ENCODE results near the gene LRRC8B. TPM values are rescaled to one million over a fixed set of nuclear protein-coding genes. Genes with fewer than 3 reads are reported as not detected.

LRRC8B gene
- 10 to 100 TPM; 38.9 to 41.5 TPM for total RNA-seq

DNA sequence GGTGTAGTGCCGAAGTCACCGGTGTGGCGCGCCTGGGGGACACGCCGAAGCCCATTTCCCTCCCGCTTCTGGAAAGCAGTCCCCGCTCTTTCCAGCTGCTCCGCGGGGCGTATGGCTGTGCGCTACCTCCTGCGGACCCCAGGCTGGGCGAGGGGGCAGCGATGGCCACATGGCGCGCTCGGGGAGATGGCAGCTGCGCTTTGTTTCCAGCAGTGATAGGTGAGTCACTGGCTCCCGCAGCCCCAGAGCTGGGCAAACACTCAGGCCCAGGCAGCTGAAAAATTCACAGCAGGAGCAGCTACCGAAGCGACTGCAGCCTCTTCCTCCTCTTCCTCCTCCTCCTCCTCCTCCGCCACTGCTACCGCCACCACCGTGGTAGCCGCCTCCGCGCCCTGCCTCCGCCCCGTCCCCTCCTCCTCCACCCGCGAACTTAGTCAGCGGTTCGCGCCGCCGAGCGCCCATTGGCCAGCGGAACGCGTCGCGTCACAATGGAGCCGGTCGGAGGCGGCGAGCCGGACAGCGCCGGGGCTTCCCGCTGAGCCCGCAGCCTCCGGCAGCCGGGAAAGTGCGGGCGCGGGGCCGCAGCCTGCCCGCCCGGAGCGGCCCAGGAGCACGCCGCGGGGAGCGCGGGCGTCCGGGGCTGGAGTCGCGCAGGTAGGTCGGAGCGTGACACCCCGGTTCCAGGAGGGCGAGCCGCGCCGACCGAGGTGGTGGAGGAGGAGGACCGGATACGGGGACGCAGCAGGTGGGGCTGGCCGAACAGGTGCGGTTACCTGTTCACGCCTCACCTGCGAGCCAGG, at the start of gene LRRC8B:
Gene LRRC8B, plus strand, starts transcription at position 461 of the 800 bp plus-strand sequence. CDS start 57,822 bp downstream, outside the sequence.
- peaks cover 24% of the 10 kb centered on the region for H3K4me1 Mint-ChIP-seq
- peaks cover 6% of the 10 kb centered on the region for H3K9me3 Mint-ChIP-seq (ENCODE audit: low read depth)
- H3K4me3 Mint-ChIP-seq: no peak within 1 kb of the TSS
- ChIA-PET CTCF (interaction anchor here (0.7 to 1.0 kb wide), 4 partner anchors 12 to 78 kb away, joined by 3 to 4 read pairs (median 3); no protein-coding TSS in a partner anchor), POLR2A (interaction anchor here (0.5 to 2.7 kb wide), 7 partner anchors 12 to 308 kb away, joined by 3 to 10 read pairs (median 4); no protein-coding TSS in a partner anchor)
- no peak within 1 kb of the TSS for H3K27ac Mint-ChIP-seq
- DNase-seq (peak; percentile 94), ATAC-seq (peak; percentile 71)
- H3K36me3 Mint-ChIP-seq (ENCODE audit: low read depth): peaks cover 12% of the 10 kb centered on the region
- intact Hi-C loops (cut with DNase I, micrococcal nuclease): loop anchor here (1.0 to 5.0 kb wide), 16 partner anchors 21 to 532 kb away; partner anchors contain the start of genes ZNF326 (in 2 of the 2), GBP5 (in 1 of the 2), KYAT3 (in 1 of the 2) and RBMXL1 (in 1 of the 2)
- no peaks in the 10 kb centered on the region for H3K27me3 Mint-ChIP-seq

DNA sequence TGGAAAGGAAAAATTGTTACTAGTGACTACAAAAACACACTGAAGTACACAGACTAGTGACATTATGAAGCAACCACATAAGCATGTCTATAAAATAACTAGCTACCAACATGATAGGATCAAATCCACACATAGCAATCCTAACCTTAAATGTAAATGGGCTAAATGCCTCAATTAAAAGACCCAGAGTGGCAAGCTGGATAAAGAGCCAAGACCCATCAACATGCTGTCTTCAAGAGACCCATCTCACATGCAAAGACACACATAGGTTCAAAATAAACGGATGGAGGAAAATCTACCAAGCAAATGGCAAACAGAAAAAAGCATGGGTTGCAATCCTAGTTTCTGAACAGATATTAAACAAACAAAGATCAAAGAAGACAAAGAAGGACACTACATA, 49.4 kb upstream of the LRRC8B start:
- Mint-ChIP-seq H3K9me3 (ENCODE audit: low read depth) (peaks cover 9% of the 10 kb centered on the region), H3K4me3 (no peak overlapping the region), H3K36me3 (ENCODE audit: low read depth) (peaks cover 4% of the 10 kb centered on the region), H3K27ac (no peak overlapping the region), H3K4me1 (peaks cover 2% of the 10 kb centered on the region), H3K27me3 (peaks cover 2% of the 10 kb centered on the region)
- POLR2A ChIA-PET: no interaction called here
- DNase-seq (no peak), ATAC-seq (no peak)
- CTCF ChIA-PET: interaction anchor here (0.9 to 1.5 kb wide), 4 partner anchors 9 to 491 kb away, joined by 3 to 9 read pairs (median 4); no protein-coding TSS in a partner anchor
- intact Hi-C loops (cut with DNase I, micrococcal nuclease): no loop called here

DNA sequence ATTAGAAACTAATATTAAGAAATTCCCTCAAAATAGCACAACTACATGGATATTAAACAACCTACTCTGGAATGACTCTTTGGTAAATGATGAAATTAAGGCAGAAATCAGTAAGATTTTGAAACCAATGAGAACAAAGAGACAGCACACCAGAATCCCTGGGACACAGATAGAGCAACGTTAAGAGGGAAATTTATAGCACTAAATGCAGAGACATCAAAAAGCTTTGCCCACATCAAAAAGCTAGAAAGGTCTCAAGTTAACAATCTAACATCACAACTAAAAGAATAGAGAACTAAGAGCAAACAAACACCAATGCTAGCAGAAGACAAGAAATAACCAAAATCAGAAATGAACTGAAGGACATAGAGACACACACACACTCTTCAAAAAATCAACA, 48.6 kb upstream of the LRRC8B start:
- peaks cover 9% of the 10 kb centered on the region for H3K9me3 Mint-ChIP-seq (ENCODE audit: low read depth)
- no peak for ATAC-seq
- no peak for DNase-seq
- H3K4me1 Mint-ChIP-seq: peaks cover 2% of the 10 kb centered on the region
- POLR2A ChIA-PET: no interaction called here
- H3K4me3 Mint-ChIP-seq: no peak overlapping the region
- CTCF ChIA-PET: no interaction called here
- intact Hi-C loops (cut with DNase I, micrococcal nuclease): no loop called here
- peaks cover 4% of the 10 kb centered on the region for H3K36me3 Mint-ChIP-seq (ENCODE audit: low read depth)
- peaks cover 2% of the 10 kb centered on the region for H3K27me3 Mint-ChIP-seq
- no peak overlapping the region for H3K27ac Mint-ChIP-seq

DNA sequence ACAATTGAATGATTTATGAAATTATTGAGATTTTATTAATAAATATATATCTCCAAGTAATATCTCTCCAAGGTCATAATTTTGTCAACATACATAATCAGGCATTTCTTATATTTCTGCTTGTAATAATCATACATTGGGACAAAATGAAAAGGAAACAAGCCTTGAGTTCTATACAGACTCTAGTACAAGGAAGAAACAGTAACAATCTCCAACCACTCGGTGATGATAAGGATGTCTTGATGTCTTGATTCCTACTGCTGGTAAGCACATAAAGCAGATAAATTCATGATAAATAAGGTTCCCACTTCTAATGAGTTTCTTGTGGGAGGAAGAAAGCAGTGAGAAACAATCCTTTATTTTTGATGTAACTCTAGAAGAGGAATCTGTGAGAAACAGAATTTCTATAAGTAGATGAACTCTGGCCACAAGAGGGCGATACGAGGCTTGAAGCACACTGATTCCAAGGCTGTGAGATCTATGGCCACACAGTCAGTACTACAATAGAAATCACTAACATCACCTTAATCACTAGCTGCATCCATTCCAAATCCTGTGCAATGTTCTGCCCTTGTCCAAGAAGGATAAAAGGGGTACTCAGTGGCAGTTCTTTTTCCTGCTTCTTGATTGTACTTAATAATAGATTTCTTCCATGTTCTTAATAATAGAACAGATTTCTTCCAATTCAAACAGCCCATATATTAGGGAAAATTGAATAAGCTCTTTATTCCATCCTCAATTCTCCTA, 41.4 kb upstream of the LRRC8B start:
- CTCF ChIA-PET: interaction anchor here (0.5 to 5.7 kb wide), 47 partner anchors 9 to 381 kb away, joined by 3 to 45 read pairs (median 3); partner anchors contain the start of gene LRRC8C
- Mint-ChIP-seq H3K36me3 (ENCODE audit: low read depth) (no peaks in the 10 kb centered on the region), H3K4me1 (peaks cover 21% of the 10 kb centered on the region), H3K9me3 (ENCODE audit: low read depth) (peaks cover 3% of the 10 kb centered on the region), H3K4me3 (no peak overlapping the region), H3K27me3 (no peaks in the 10 kb centered on the region), H3K27ac (no peak overlapping the region)
- peak; percentile 86 for ATAC-seq
- POLR2A ChIA-PET: interaction anchor here (0.6 kb wide), 1 partner anchor 145 kb away, joined by 3 read pairs; no protein-coding TSS in a partner anchor
- DNase-seq: peak; percentile 91
- intact Hi-C loops (cut with DNase I, micrococcal nuclease): loop anchor here (1.0 to 5.0 kb wide), 11 partner anchors 34 to 504 kb away; partner anchors contain the start of gene LRRC8C (in 1 of the 2)

DNA sequence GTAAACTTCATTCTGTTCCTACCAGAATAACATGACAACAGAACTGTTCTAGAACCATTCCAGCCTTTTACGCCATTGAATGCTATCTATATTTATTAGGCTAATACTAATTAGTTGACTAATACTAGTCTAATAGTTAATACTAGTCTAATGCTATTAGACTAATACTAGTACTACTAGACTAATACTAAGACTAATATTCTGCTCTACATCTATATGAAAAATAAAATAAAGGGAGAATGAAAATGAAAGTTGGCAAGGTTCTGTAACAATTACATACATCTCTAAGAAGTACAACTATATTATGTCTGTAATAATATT, 40.9 kb upstream of the LRRC8B start:
- H3K4me1 Mint-ChIP-seq: peaks cover 27% of the 10 kb centered on the region
- no peak overlapping the region for H3K4me3 Mint-ChIP-seq
- H3K27me3 Mint-ChIP-seq: no peaks in the 10 kb centered on the region
- CTCF ChIA-PET: interaction anchor here (0.5 to 5.7 kb wide), 42 partner anchors 9 to 381 kb away, joined by 3 to 45 read pairs (median 4); partner anchors contain the start of gene LRRC8C
- DNase-seq: no peak
- POLR2A ChIA-PET: interaction anchor here (0.6 kb wide), 1 partner anchor 145 kb away, joined by 3 read pairs; no protein-coding TSS in a partner anchor
- no peak overlapping the region for H3K27ac Mint-ChIP-seq
- intact Hi-C loops (cut with DNase I, micrococcal nuclease): loop anchor here (1.0 to 5.0 kb wide), 11 partner anchors 34 to 504 kb away; partner anchors contain the start of gene LRRC8C (in 1 of the 2)
- no peaks in the 10 kb centered on the region for H3K36me3 Mint-ChIP-seq (ENCODE audit: low read depth)
- ATAC-seq: no peak
- peaks cover 3% of the 10 kb centered on the region for H3K9me3 Mint-ChIP-seq (ENCODE audit: low read depth)

DNA sequence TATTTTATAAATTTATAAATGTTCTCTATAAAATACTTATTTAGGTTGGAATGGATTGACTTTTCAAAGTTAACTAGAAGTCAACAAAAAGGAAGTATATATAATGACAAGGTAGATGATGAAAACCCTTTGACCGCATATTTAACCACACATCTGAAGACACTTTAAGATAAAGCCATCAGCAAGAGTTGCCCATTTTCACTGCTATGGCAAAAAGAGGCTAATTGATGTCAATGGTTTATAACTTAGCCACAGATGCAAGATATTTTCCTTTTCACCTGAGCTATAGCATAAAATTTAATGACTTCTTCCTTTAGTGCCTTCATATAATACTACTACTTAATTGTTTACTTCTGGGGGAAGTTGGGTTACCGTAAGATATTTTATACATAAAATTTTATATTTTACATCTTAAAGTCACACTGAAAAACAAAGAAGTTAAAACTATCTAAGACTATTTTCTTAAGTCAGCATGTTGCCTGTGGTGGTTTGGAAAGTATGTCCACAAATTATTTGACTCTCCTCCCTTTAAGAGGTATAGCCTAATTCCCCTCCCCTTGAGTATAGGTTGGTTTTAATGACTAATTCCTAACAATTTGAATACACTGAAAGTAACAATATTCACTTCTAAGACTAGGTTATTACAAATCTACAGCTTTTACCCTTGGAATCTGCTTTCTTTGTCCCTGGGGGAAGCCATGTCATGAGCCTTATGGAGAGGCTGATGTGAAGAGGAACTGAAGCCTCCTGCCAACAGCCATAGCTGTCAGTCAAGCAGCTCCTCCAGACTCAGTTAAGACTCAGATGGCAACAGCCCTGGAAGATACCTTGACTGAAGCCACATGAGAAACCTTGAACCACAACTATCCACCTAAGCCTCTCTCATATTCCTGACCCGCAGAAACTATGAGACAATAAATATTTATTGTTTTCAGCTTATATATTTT, 40.3 kb upstream of the LRRC8B start:
- CTCF ChIA-PET: interaction anchor here (0.6 to 5.7 kb wide), 45 partner anchors 10 to 526 kb away, joined by 3 to 45 read pairs (median 4); partner anchors contain the start of gene LRRC8C
- Mint-ChIP-seq H3K4me1 (peaks cover 31% of the 10 kb centered on the region), H3K9me3 (ENCODE audit: low read depth) (peaks cover 3% of the 10 kb centered on the region), H3K27ac (no peak overlapping the region), H3K36me3 (ENCODE audit: low read depth) (no peaks in the 10 kb centered on the region), H3K27me3 (no peaks in the 10 kb centered on the region), H3K4me3 (no peak overlapping the region)
- ATAC-seq (peak; percentile 40), DNase-seq (no peak)
- POLR2A ChIA-PET: no interaction called here
- intact Hi-C loops (cut with DNase I, micrococcal nuclease): loop anchor here in 1 of 2 experiments (5.0 kb wide), 2 partner anchors 33 to 128 kb away; no protein-coding TSS in a partner anchor

DNA sequence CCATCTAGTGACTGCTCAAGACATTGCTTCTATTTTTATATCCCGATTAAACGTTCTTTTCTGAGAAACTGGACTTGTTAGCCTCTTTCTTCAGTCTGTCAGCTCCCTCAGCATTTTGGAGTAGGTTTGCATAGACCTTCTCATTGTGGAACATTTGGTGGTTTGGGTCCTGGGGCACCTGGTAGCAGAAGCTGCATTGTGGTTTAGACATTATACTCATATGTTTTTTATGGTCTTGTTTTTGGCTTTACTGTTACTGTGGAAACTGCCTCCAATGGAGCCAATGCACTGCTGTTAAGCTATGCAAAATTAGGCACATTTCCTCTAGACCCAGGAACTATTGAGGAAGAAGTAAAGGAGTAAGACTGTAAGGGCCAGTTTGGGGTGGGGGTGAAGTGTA, 36.7 kb upstream of the LRRC8B start:
- DNase-seq (peak; percentile 53), ATAC-seq (peak; percentile 58)
- Mint-ChIP-seq H3K27ac (no peak overlapping the region), H3K4me1 (peaks cover 30% of the 10 kb centered on the region), H3K4me3 (no peak overlapping the region), H3K9me3 (ENCODE audit: low read depth) (peaks cover 5% of the 10 kb centered on the region), H3K36me3 (ENCODE audit: low read depth) (no peaks in the 10 kb centered on the region), H3K27me3 (no peaks in the 10 kb centered on the region)
- intact Hi-C loops (cut with DNase I, micrococcal nuclease): no loop called here
- ChIA-PET CTCF (interaction anchor here (0.6 to 1.5 kb wide), 5 partner anchors 124 to 289 kb away, joined by 3 to 7 read pairs (median 3); partner anchors contain the start of gene GBP4), POLR2A (no interaction called here)

DNA sequence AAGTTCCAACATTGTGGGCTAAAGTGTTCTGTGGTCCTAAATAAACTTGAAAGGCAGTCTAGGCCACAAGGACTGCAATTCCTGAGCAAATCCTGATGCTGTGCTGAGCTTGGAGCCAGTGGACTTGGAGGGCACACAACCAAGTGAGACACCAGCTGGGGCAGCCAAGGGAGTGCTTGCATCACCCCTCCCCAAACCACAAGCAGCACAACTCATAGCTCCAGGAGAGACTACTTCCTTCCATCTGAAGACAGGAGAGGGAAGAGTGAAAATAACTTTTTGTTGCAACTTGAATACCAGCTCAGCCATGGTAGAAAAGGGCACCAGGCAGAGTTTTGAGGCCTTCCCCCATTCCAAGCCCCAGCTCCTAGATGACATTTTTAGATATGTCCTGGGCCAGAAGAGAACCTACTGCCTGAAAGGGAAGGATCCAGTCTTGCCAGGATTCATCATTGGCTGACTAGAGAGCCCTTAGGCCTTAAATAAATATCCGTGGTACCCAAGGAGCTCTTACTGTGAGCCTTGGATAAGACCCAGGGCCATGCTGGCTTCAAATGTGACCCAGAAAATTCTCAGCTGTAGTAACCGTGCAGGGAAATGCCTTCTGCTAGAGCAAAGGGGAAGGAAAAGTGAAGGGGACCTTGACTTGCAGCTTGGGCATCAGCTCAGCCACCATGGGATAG, 35.4 kb upstream of the LRRC8B start:
- H3K4me1 Mint-ChIP-seq: peaks cover 21% of the 10 kb centered on the region
- POLR2A ChIA-PET: no interaction called here
- CTCF ChIA-PET: interaction anchor here (0.9 to 1.4 kb wide), 4 partner anchors 20 to 273 kb away, joined by 3 to 5 read pairs (median 3); no protein-coding TSS in a partner anchor
- intact Hi-C loops (cut with DNase I, micrococcal nuclease): no loop called here
- peak overlapping the region; percentile 49 for H3K27ac Mint-ChIP-seq
- H3K27me3 Mint-ChIP-seq: no peaks in the 10 kb centered on the region
- no peaks in the 10 kb centered on the region for H3K36me3 Mint-ChIP-seq (ENCODE audit: low read depth)
- peak; percentile 22 for DNase-seq
- peaks cover 8% of the 10 kb centered on the region for H3K9me3 Mint-ChIP-seq (ENCODE audit: low read depth)
- no peak for ATAC-seq
- no peak overlapping the region for H3K4me3 Mint-ChIP-seq

DNA sequence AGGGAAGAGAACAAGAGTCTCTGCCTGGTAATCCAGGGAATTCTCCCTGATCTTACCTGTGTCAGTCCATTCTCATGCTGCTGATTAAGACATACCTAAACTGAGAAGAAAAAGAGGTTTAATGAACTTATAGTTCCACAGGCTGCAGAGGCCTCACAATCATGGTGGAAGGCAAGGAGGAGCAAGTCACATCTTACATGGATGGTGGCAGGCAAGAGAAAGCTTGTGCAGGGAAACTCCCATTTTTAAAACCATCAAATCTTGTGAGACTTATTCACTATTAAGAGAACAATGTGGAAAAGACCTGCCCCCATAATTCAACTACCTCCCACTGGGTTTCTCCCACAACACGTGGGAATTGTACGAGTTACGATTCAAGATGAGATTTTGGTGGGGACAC, 34.2 kb upstream of the LRRC8B start:
- ATAC-seq: no peak
- Mint-ChIP-seq H3K4me3 (no peak overlapping the region), H3K27me3 (no peaks in the 10 kb centered on the region), H3K9me3 (ENCODE audit: low read depth) (peaks cover 8% of the 10 kb centered on the region), H3K4me1 (peaks cover 17% of the 10 kb centered on the region), H3K27ac (no peak overlapping the region), H3K36me3 (ENCODE audit: low read depth) (no peaks in the 10 kb centered on the region)
- CTCF ChIA-PET: interaction anchor here (1.2 kb wide), 1 partner anchor 21 kb away, joined by 5 read pairs; no protein-coding TSS in a partner anchor
- no peak for DNase-seq
- intact Hi-C loops (cut with DNase I, micrococcal nuclease): no loop called here
- POLR2A ChIA-PET: no interaction called here

DNA sequence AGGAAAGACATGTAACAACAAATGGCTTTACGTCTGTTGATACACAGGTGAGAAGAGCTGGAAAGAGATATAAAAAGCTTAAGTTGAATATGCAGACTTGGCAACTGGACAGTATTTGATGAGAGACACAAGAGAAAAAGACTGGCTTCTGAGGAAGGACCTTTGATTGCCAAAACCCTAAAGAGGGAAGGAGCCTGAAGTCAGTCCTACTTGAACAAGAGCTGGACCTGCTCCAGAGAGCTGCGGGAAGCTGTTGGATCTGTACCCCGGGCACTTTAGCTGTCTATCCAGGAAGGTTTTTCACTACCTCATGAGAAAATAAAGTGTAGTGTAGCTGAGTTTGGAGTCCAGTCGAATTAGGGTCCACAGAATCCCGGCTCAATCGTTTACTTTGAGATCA, 25.3 kb upstream of the LRRC8B start:
- intact Hi-C loops (cut with DNase I, micrococcal nuclease): no loop called here
- Mint-ChIP-seq H3K4me1 (no peaks in the 10 kb centered on the region), H3K4me3 (no peak overlapping the region), H3K27me3 (no peaks in the 10 kb centered on the region), H3K9me3 (ENCODE audit: low read depth) (no peaks in the 10 kb centered on the region), H3K27ac (no peak overlapping the region), H3K36me3 (ENCODE audit: low read depth) (no peaks in the 10 kb centered on the region)
- ChIA-PET CTCF (interaction anchor here (0.6 to 1.5 kb wide), 4 partner anchors 13 to 132 kb away, joined by 3 to 6 read pairs (median 4); no protein-coding TSS in a partner anchor), POLR2A (no interaction called here)
- DNase-seq: no peak
- ATAC-seq: no peak

Measured in activated CD4-positive, alpha-beta T cell treated with anti-CD3 and anti-CD28 coated beads for 36 hours (primary cell).